HepG2 (cell line): ENCODE measurements around the gene SCGB3A1. TPM values are rescaled to one million over a fixed set of nuclear protein-coding genes. Genes with fewer than 3 reads are reported as not detected.

Experiments
- ATAC-seq: fragments of 200-7000 bp; cut with Tn5 transposase; 3 replicates; pipeline ENCODE4 v1.9.1; 2020; ENCODE audit warnings: mild to moderate bottlenecking, moderate library complexity
- BruUV-seq: library from RNA; stranded (reverse); fragments of 400-500 nt; replicated peaks from 2 replicates; lab custom pipeline; 2021; lab: Mats Ljungman, UMichigan
- CTCF ChIA-PET: fragments of 300-600 bp; formaldehyde crosslinking; extraction: SDS; loops from one replicate; lab custom pipeline; 2021; ENCODE audit warnings: low total read pairs, inconsistent platforms, low intra/inter-chr PET ratio; lab: Yijun Ruan, JAX
- POLR2A ChIA-PET: fragments of 350-600 bp; sonication (Branson Sonifier 250); formaldehyde crosslinking; loops from one replicate; lab custom pipeline; 2020; ENCODE audit warnings: antibody characterized with exemption, inconsistent platforms; lab: Yijun Ruan, JAX
- DNase-seq: peaks from one replicate; pipeline ENCODE4 v3.0.0-alpha.2; 2015; ENCODE audit warnings: low spot score
- FAIRE-seq: peaks from 3 replicates; lab custom pipeline; 2011; peaks lifted over from hg19 to GRCh38; lab: Jason Lieb, UNC
- H2AFZ ChIP-seq: one replicate; pipeline ENCODE4 v1.6.1; 2011; ENCODE audit warnings: low read length, inconsistent platforms
- H3K27ac ChIP-seq: fragments of 300-600 bp; 3 replicates; pipeline ENCODE4 v1.8.0; 2011; ENCODE audit warnings: mixed run types, mild to moderate bottlenecking, mixed read lengths, low read length, inconsistent platforms; ENCODE audit not compliant: insufficient read depth; ENCODE audit errors: extremely low read length
- H3K27me3 ChIP-seq, 2 experiments: fragments of 200-600 bp in 1 of 2; 2 replicates in 1 of 2; 3 replicates in 1 of 2; pipeline versions ENCODE4 v1.6.0 to v1.8.0; 2011; ENCODE audit warnings: low read length in 2 of 2, mild to moderate bottlenecking in 2 of 2, moderate library complexity in 2 of 2, inconsistent platforms in 1 of 2; ENCODE audit not compliant: insufficient read depth in 2 of 2, control insufficient read depth in 1 of 2
- H3K36me3 ChIP-seq, 2 experiments: fragments of 200-600 bp in 1 of 2; replicated peaks in 1 of 2; 2 replicates in 1 of 2; 3 replicates in 1 of 2; pipeline versions ENCODE4 v1.5.1 to v1.8.0; 2011; ENCODE audit warnings: low read length in 2 of 2, inconsistent platforms in 1 of 2; ENCODE audit not compliant: insufficient read depth in 2 of 2, control insufficient read depth in 1 of 2
- H3K4me1 ChIP-seq: 2 replicates; pipeline ENCODE4 v1.5.1; 2012; ENCODE audit warnings: low read length, inconsistent platforms; ENCODE audit not compliant: insufficient read depth
- H3K4me2 ChIP-seq: 2 replicates; pipeline ENCODE4 v1.6.0; 2011; ENCODE audit warnings: low read depth, low read length, inconsistent platforms
- H3K4me3 ChIP-seq, 3 experiments: fragments of 200-600 bp in 1 of 3; sonication (generic), shearing (Covaris generic) in 1 of 3; replicated peaks in 1 of 3; 2 replicates each; pipeline ENCODE4 v1.5.1; 2011 to 2016; ENCODE audit warnings: low read length in 3 of 3, inconsistent platforms in 2 of 3, low read depth in 2 of 3, mild to moderate bottlenecking in 2 of 3, control low read depth in 1 of 3, mixed read lengths in 1 of 3; ENCODE audit not compliant: insufficient read depth in 1 of 3
- H3K79me2 ChIP-seq: one replicate; pipeline ENCODE4 v1.6.1; 2011; ENCODE audit warnings: low read length, inconsistent platforms; ENCODE audit not compliant: insufficient read depth
- H3K9ac ChIP-seq: 2 replicates; pipeline ENCODE4 v1.6.0; 2011; ENCODE audit warnings: mild to moderate bottlenecking, low read depth, low read length, inconsistent platforms; ENCODE audit not compliant: insufficient read depth
- H3K9me3 ChIP-seq: 2 replicates; pipeline ENCODE4 v1.5.1; 2012; ENCODE audit warnings: mild to moderate bottlenecking, low read length
- H4K20me1 ChIP-seq: 2 replicates; pipeline ENCODE4 v1.6.0; 2011; ENCODE audit warnings: inconsistent platforms, mild to moderate bottlenecking, low read length, moderate library complexity; ENCODE audit not compliant: insufficient read depth
- ZNF121 ChIP-seq: sonication (generic); formaldehyde crosslinking; IDR thresholded peaks from 2 replicates; pipeline ENCODE4 v1.5.0; 2020; ENCODE audit warnings: mild to moderate bottlenecking, missing genetic modification reagents
- ZNF567 ChIP-seq: sonication (generic); formaldehyde crosslinking; IDR thresholded peaks from 2 replicates; pipeline ENCODE4 v1.8.1; 2023; ENCODE audit warnings: mild to moderate bottlenecking, missing genetic modification reagents, borderline replicate concordance
- WGBS: methylation state at CpG from one replicate; pipeline ENCODE4 v1.1.6; 2017; ENCODE audit warnings: low lambda C conversion rate; 5-methylcytosine and 5-hydroxymethylcytosine counted together
- in situ Hi-C: cut with HindIII; loops from 2 replicates; pipeline ENCODE4 v1.10.0; 2017; ENCODE audit warnings: low pct_unique_long_range_greater_than_20kb; ENCODE audit not compliant: extremely low pct_ligation_motif_present
- intact Hi-C: fragments of 100-400 bp; cut with micrococcal nuclease; formaldehyde crosslinking; loops from one replicate; pipeline ENCODE4 v1.10.0; 2022; ENCODE audit not compliant: unreplicated experiment
- polyA plus RNA-seq, 8 experiments: library from polyadenylated mRNA; depleted of rRNA in 3 of 8; stranded (reverse) in 7 of 8; unstranded in 1 of 8; fragments of >200 nt; fragmentation: Illumina TruSeq in 4 of 8; extraction: Trizol in 4 of 8; gene quantifications; 2 replicates each; pipeline versions ENCODE4 v1.2.1 to v1.2.3, GENCODE V29; 2011 to 2016; ENCODE audit warnings: low read depth in 4 of 8, missing spikeins in 1 of 8, mixed read lengths in 1 of 8; ENCODE audit not compliant: insufficient read depth in 1 of 8
- total RNA-seq, 5 experiments: library from RNA; depleted of rRNA; stranded (reverse); fragments of >200 nt; fragmentation: Illumina TruSeq; extraction: Trizol; gene quantifications; 2 replicates each; pipeline ENCODE4 v1.2.3, GENCODE V29; 2016; ENCODE audit warnings: low read depth in 1 of 5

SCGB3A1 gene
- total and polyA plus RNA-seq, 2 of the 13 experiments (the other 11 are each of a cell fraction or from before 2014, with no cell fraction given) = not detected

DNA sequence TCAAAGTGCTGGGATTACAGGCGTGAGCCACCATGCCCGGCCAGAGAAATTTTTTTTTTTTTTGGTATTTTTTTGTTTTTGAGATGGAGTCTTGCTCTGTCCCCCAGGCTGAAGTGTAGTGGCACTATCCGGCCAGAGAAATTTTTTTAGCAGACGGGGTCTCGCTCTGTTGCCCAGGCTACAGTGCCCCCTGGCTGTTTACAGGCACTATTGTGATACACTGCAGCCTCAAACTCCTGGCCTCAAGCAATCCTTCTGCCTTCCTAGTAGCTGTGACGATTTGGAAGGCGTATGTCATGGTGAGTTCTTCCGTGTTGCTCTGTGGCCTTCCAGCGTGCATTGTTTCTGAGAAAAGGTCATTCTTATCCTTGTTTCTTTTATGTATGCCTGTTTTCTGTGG is 49.6 kb downstream of the SCGB3A1 start:
- in situ Hi-C loops (no loop called here), intact Hi-C loops (no loop called here)
- no peak overlapping the region for H3K27ac ChIP-seq
- H3K79me2 ChIP-seq = peaks cover 31% of the 10 kb centered on the region
- CTCF ChIA-PET = no interaction called here
- FAIRE-seq = no peak
- H2AFZ ChIP-seq = no peak overlapping the region
- BruUV-seq = no TSS peak
- H3K4me3 ChIP-seq = no peak overlapping the region
- peak; percentile 54; the same call in 2 of the 3 replicates for ATAC-seq
- DNase-seq = no peak
- POLR2A ChIA-PET = no interaction called here
- H3K4me1 ChIP-seq = no peaks in the 10 kb centered on the region
- TF ChIP-seq ZNF567 (CRISPR knock-in tag) (no peak), ZNF121 (peak; percentile 27; the same call in 1 of the 2 replicates)
- H3K36me3 ChIP-seq = peaks cover 2 to 45% of the 10 kb centered on the region in 2 experiments
- no peaks in the 10 kb centered on the region for H3K27me3 ChIP-seq
- no peaks in the 10 kb centered on the region for H4K20me1 ChIP-seq
- H3K4me2 ChIP-seq = no peak overlapping the region
- no peaks in the 10 kb centered on the region for H3K9me3 ChIP-seq
- WGBS = 96% methylated on average over 9 of the region's 9 CpGs
- no peak overlapping the region for H3K9ac ChIP-seq

Other genes with a start within 250 kb of the SCGB3A1 start
- 0.10 and 0.18 TPM in 2 replicates for gene GFPT2, start 238.2 kb downstream of the SCGB3A1 start, total RNA-seq (2016; rRNA removed; fragmentation: Illumina TruSeq; extraction: Trizol)
- gene GFPT2, start 238.2 kb downstream of the SCGB3A1 start, polyA plus RNA-seq (2011; rRNA removed) = 0.09 and 0.18 TPM in 2 replicates
- gene CNOT6, start 97.1 kb downstream of the SCGB3A1 start, total RNA-seq (2016; rRNA removed; fragmentation: Illumina TruSeq; extraction: Trizol) = 8.8 and 20.9 TPM in 2 replicates
- gene CNOT6, start 97.1 kb downstream of the SCGB3A1 start, polyA plus RNA-seq (2011; rRNA removed) = 8.2 and 9.1 TPM in 2 replicates
- gene FLT4, start 58.1 kb upstream of the SCGB3A1 start, total RNA-seq (2016; rRNA removed; fragmentation: Illumina TruSeq; extraction: Trizol) = not detected in 2 replicates
- gene FLT4, start 58.1 kb upstream of the SCGB3A1 start, polyA plus RNA-seq (2011; rRNA removed) = not detected in 2 replicates
- gene OR2Y1, start 148.6 kb upstream of the SCGB3A1 start, total RNA-seq (2016; rRNA removed; fragmentation: Illumina TruSeq; extraction: Trizol) = not detected in 2 replicates
- gene OR2Y1, start 148.6 kb upstream of the SCGB3A1 start, polyA plus RNA-seq (2011; rRNA removed) = not detected in 2 replicates
- gene MGAT1, start 211.3 kb upstream of the SCGB3A1 start, total RNA-seq (2016; rRNA removed; fragmentation: Illumina TruSeq; extraction: Trizol) = 26.7 and 50.1 TPM in 2 replicates
- 55.3 and 72.5 TPM in 2 replicates for gene MGAT1, start 211.3 kb upstream of the SCGB3A1 start, polyA plus RNA-seq (2011; rRNA removed)